ENCODE data around the gene TBX6.

The TBX6 gene

GRCh38 chr16:30086291-30087140 lies 5.2 kb downstream of the TBX6 start:
- DNase-seq (ENCODE audit: low read depth in 2 of 2), result no peak

- DNase-seq (ENCODE audit: low read depth in 2 of 2), result no peak
These were observed 5.9 kb downstream of the TBX6 start for GRCh38 chr16:30085820-30086219.

GRCh38 chr16:30085247-30085646 lies 6.5 kb downstream of the TBX6 start:
- no peak for DNase-seq (ENCODE audit: low read depth in 2 of 2)

GRCh38 chr16:30084816-30085159 lies 6.9 kb downstream of the TBX6 start:
- DNase-seq (ENCODE audit: low read depth in 2 of 2), result no peak

- no peak for DNase-seq (ENCODE audit: low read depth in 2 of 2)
These were observed 7.5 kb downstream of the TBX6 start for GRCh38 chr16:30084096-30084815.

- DNase-seq (ENCODE audit: low read depth in 2 of 2), result no peak
These were observed 8.3 kb downstream of the TBX6 start for GRCh38 chr16:30083216-30084055.

- no peak for DNase-seq (ENCODE audit: low read depth in 2 of 2)
These were observed 9.1 kb downstream of the TBX6 start for GRCh38 chr16:30082545-30083090.

- DNase-seq (ENCODE audit: low read depth in 2 of 2), result no peak
These were observed 12.2 kb downstream of the TBX6 start for GRCh38 chr16:30079480-30079879.

GRCh38 chr16:30078744-30079143 lies 13.0 kb downstream of the TBX6 start:
- DNase-seq (ENCODE audit: low read depth in 2 of 2), result no peak

- no peak for DNase-seq (ENCODE audit: low read depth in 2 of 2)
These were observed 14.1 kb downstream of the TBX6 start for GRCh38 chr16:30077656-30078055.

- no peak for DNase-seq (ENCODE audit: low read depth in 2 of 2)
These were observed 15.4 kb downstream of the TBX6 start for GRCh38 chr16:30076276-30076791.

- peak; percentile 75 to 78 for DNase-seq (ENCODE audit: low read depth in 2 of 2)
These were observed 16.0 kb downstream of the TBX6 start, which contains the start of gene PPP4C for GRCh38 chr16:30075503-30076275. TSS of gene PPP4C (plus strand) at chr16:30075994. CDS start at chr16:30076378, 384 bp downstream.

GRCh38 chr16:30070490-30070889 lies 21.2 kb downstream of the TBX6 start:
- DNase-seq (ENCODE audit: low read depth in 2 of 2), result no peak

GRCh38 chr16:30069611-30070462 lies 21.9 kb downstream of the TBX6 start:
- DNase-seq (ENCODE audit: low read depth in 2 of 2), result no peak

- peak in 1 of 2 donors; percentile 34 for DNase-seq (ENCODE audit: low read depth in 2 of 2)
These were observed 22.7 kb downstream of the TBX6 start for GRCh38 chr16:30068750-30069610.

- no peak for DNase-seq (ENCODE audit: low read depth in 2 of 2)
These were observed 23.4 kb downstream of the TBX6 start for GRCh38 chr16:30068333-30068732.

GRCh38 chr16:30067584-30067916 lies 24.2 kb downstream of the TBX6 start:
- DNase-seq (ENCODE audit: low read depth in 2 of 2), result no peak

GRCh38 chr16:30066761-30067583 lies 24.8 kb downstream of the TBX6 start:
- DNase-seq (ENCODE audit: low read depth in 2 of 2), result no peak

Measured in stimulated activated CD8-positive, alpha-beta memory T cell treated with anti-CD3 and anti-CD28 coated beads, Interleukin-15, amount 100 ng/mL, for 4 hours (primary cell).